ENCODE results near the gene ERGIC3.

DNA sequence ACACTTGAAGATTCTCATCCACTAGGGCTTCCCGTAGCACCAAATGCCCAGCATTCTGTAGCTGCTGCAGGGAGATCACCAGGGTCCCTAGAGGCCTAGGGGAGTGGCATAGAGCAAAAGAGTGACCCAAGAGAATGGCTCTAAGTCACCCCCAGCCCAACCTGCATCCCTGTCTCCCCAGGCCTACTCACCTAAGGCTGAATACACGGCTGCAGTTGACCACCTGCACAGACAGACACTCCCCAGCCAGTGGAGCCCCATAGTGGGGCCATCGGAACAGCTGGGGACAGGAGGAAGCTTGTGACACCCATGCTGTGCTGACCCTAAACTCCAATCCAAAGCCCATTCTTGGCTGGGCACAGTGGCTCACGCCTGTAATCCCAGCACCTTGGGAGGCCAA lies 64.2 kb downstream of the ERGIC3 start:
- TF ChIP-seq CTCF (IDR thresholded peaks at IDR 0.05) = no peak
- TF ChIP-seq POLR2A (IDR thresholded peaks at IDR 0.05) = no peak

All from esophagus squamous epithelium (tissue), 4 donors.